ENCODE measurements around the gene ZNF232. TPM values are rescaled to one million over a fixed set of nuclear protein-coding genes. Genes with fewer than 3 reads are reported as not detected.
A peak's percentile ranks its signal among the peaks of the same experiment; 100 is the strongest.
"Not testable (repeated sequence)": the region's sequence is repeated elsewhere in the genome, so short reads cannot be mapped to it uniquely, and the experiment has no call there.

ZNF232 gene
- total and polyA plus RNA-seq, 2 experiments from 2014 or later, result 24.8 to 24.9 TPM

DNA sequence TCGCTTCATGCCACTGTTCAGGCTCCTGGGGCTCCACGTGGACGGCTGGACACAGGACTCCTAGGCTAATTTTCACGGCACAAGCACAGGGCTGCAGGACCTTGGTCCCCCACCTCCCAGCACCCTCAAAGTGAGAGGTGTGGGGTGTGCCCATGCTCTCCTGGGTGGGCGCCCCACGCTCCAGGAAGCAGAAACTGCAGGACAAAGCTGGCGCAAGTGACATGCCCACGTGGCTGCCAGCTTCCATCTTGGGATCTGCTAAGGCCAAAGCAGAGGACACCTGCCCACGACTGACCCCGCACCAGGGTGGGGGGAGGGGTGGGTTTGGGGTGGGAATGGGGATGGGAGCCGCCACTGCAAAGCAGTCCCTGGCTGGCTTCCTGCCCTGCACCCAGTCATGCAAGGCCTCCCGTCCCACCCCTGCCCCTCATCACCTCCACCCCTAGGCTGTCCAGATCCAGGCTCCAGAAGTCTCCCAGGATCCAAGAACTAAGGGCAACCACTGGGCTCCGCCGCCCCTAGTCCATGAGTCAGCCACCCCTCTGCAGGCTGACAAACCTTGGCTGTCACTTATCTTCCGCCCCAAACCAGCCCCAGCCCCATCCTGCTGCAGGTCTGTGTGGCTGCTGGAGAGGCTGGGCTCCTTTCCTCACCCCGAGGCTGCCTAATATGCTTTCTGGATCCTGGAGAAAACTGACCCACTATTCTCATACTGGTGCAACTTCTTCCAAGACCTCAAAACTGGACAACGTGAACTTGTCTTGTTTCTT is 15.2 kb upstream of the ZNF232 start (continued):
- TF ChIP-seq, protein P1, sequence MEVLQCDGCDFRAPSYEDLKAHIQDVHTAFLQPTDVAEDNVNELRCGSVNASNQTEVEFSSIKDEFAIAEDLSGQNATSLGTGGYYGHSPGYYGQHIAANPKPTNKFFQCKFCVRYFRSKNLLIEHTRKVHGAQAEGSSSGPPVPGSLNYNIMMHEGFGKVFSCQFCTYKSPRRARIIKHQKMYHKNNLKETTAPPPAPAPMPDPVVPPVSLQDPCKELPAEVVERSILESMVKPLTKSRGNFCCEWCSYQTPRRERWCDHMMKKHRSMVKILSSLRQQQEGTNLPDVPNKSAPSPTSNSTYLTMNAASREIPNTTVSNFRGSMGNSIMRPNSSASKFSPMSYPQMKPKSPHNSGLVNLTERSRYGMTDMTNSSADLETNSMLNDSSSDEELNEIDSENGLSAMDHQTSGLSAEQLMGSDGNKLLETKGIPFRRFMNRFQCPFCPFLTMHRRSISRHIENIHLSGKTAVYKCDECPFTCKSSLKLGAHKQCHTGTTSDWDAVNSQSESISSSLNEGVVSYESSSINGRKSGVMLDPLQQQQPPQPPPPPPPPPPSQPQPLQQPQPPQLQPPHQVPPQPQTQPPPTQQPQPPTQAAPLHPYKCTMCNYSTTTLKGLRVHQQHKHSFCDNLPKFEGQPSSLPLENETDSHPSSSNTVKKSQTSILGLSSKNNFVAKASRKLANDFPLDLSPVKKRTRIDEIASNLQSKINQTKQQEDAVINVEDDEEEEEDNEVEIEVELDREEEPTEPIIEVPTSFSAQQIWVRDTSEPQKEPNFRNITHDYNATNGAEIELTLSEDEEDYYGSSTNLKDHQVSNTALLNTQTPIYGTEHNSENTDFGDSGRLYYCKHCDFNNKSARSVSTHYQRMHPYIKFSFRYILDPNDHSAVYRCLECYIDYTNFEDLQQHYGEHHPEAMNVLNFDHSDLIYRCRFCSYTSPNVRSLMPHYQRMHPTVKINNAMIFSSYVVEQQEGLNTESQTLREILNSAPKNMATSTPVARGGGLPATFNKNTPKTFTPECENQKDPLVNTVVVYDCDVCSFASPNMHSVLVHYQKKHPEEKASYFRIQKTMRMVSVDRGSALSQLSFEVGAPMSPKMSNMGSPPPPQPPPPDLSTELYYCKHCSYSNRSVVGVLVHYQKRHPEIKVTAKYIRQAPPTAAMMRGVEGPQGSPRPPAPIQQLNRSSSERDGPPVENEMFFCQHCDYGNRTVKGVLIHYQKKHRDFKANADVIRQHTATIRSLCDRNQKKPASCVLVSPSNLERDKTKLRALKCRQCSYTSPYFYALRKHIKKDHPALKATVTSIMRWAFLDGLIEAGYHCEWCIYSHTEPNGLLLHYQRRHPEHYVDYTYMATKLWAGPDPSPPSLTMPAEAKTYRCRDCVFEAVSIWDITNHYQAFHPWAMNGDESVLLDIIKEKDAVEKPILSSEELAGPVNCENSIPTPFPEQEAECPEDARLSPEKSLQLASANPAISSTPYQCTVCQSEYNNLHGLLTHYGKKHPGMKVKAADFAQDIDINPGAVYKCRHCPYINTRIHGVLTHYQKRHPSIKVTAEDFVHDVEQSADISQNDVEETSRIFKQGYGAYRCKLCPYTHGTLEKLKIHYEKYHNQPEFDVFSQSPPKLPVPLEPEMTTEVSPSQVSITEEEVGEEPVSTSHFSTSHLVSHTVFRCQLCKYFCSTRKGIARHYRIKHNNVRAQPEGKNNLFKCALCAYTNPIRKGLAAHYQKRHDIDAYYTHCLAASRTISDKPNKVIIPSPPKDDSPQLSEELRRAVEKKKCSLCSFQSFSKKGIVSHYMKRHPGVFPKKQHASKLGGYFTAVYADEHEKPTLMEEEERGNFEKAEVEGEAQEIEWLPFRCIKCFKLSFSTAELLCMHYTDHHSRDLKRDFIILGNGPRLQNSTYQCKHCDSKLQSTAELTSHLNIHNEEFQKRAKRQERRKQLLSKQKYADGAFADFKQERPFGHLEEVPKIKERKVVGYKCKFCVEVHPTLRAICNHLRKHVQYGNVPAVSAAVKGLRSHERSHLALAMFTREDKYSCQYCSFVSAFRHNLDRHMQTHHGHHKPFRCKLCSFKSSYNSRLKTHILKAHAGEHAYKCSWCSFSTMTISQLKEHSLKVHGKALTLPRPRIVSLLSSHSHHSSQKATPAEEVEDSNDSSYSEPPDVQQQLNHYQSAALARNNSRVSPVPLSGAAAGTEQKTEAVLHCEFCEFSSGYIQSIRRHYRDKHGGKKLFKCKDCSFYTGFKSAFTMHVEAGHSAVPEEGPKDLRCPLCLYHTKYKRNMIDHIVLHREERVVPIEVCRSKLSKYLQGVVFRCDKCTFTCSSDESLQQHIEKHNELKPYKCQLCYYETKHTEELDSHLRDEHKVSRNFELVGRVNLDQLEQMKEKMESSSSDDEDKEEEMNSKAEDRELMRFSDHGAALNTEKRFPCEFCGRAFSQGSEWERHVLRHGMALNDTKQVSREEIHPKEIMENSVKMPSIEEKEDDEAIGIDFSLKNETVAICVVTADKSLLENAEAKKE (CRISPR knock-in tag; IDR thresholded peaks at IDR 0.05), result no peak
- TF ChIP-seq JUNB (IDR thresholded peaks at IDR 0.05; ENCODE audit: unreplicated experiment), result no peak
- no peak for TF ChIP-seq ZNF114 (CRISPR knock-in tag; IDR thresholded peaks at IDR 0.05)
- TF ChIP-seq NANOG (IDR thresholded peaks at IDR 0.05; ENCODE audit: borderline replicate concordance), result no peak
- TF ChIP-seq EZH2phosphoT487 (IDR thresholded peaks at IDR 0.05; ENCODE audit: unreplicated experiment), result no peak
- TF ChIP-seq EZH2 (IDR thresholded peaks at IDR 0.05; ENCODE audit: low read depth, unreplicated experiment), result no peak
- TF ChIP-seq POLR2AphosphoS5 (IDR thresholded peaks at IDR 0.05; ENCODE audit: low read depth), result no peak

DNA sequence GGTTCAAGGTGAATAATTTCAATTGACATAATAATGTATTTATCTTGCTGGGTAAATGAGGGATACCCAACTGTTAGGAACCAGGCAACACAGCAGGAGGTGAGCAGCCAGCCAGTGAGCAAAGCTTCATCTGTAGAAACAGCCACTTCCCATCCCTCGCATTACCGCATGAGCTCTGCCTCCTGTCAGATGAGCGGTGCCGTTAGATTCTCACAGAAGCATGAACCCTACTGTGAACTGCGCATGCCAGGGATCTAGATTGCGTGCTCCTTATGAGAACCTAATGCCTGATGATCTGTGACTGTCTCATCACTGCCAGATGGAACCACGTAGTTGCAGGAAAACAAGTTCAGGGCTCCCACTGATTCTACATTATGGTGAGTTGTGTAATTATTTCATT is 13.2 kb upstream of the ZNF232 start:
- H3K4me1 Mint-ChIP-seq; H3K79me2 ChIP-seq (replicated peaks; ENCODE audit: insufficient read depth); ATAC-seq; H2AFZ ChIP-seq; H3K4me3 Mint-ChIP-seq; H3K27ac Mint-ChIP-seq; H3F3A ChIP-seq (replicated peaks; ENCODE audit: low read depth); H3K4me1 ChIP-seq (ENCODE audit: insufficient read depth); H3K9me2 ChIP-seq (ENCODE audit: insufficient read depth); H3K27ac ChIP-seq (ENCODE audit: low read depth); H4K20me1 ChIP-seq (replicated peaks; ENCODE audit: insufficient read depth); H3K4me3 ChIP-seq; DNase-seq (ENCODE audit: low spot score); H3K9me3 Mint-ChIP-seq; H3K36me3 ChIP-seq (ENCODE audit: insufficient read depth); H3K4me2 ChIP-seq: not testable (repeated sequence)
- peaks cover 23% of the 10 kb centered on the region for H3K27me3 Mint-ChIP-seq (ENCODE audit: insufficient read depth, low read depth, poor library complexity)
- H3K36me3 Mint-ChIP-seq (ENCODE audit: low read depth), result peaks cover 12% of the 10 kb centered on the region
- peaks cover 22% of the 10 kb centered on the region for H3K27me3 ChIP-seq (ENCODE audit: insufficient read depth)

GRCh38 chr17:5124125-5124760 is 12.6 kb upstream of the ZNF232 start:
- H3K9me2 ChIP-seq (ENCODE audit: insufficient read depth); H2AFZ ChIP-seq; H3K4me3 ChIP-seq; H3K79me2 ChIP-seq (replicated peaks; ENCODE audit: insufficient read depth); H3K4me1 Mint-ChIP-seq; H4K20me1 ChIP-seq (replicated peaks; ENCODE audit: insufficient read depth); H3K4me2 ChIP-seq; H3K4me1 ChIP-seq (ENCODE audit: insufficient read depth); H3K27ac ChIP-seq (ENCODE audit: low read depth); H3K9me3 Mint-ChIP-seq; DNase-seq (ENCODE audit: low spot score); H3F3A ChIP-seq (replicated peaks; ENCODE audit: low read depth); H3K36me3 ChIP-seq (ENCODE audit: insufficient read depth); ATAC-seq; H3K27ac Mint-ChIP-seq: not testable (repeated sequence)
- Mint-ChIP-seq H3K27me3 (ENCODE audit: insufficient read depth, low read depth, poor library complexity) (peaks cover 23% of the 10 kb centered on the region), H3K4me3 (peak overlapping the region; percentile 46; the same call in 1 of the 3 replicates), H3K36me3 (ENCODE audit: low read depth) (peaks cover 12% of the 10 kb centered on the region)
- H3K27me3 ChIP-seq (ENCODE audit: insufficient read depth), result peaks cover 22% of the 10 kb centered on the region

All from GM23338 (cell line).